ENCODE results near the gene SANBR.

DNA sequence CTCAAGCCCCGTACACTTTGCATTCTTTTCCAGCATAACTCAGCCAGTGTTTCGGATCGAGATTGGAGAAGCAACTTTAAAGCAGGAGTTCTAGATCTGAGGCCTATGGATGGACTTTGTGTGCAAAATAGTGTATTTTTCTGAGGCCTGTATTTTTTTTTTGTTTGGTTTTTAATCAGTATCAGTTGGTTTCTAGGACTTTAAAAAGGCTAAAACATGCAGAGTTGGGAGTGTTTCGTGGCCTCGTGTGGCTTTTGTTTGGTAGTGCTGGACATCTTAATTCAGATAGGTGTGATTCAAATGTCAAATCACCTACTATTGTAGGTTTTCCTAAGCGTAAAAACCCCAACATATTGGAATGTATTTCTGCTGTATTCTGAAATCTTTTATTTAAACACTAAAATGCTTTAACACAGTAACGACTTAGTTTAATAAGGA is 47.3 kb upstream of the SANBR start:
- TF ChIP-seq POLR2A (IDR thresholded peaks at IDR 0.05): no peak
- TF ChIP-seq, protein P1, sequence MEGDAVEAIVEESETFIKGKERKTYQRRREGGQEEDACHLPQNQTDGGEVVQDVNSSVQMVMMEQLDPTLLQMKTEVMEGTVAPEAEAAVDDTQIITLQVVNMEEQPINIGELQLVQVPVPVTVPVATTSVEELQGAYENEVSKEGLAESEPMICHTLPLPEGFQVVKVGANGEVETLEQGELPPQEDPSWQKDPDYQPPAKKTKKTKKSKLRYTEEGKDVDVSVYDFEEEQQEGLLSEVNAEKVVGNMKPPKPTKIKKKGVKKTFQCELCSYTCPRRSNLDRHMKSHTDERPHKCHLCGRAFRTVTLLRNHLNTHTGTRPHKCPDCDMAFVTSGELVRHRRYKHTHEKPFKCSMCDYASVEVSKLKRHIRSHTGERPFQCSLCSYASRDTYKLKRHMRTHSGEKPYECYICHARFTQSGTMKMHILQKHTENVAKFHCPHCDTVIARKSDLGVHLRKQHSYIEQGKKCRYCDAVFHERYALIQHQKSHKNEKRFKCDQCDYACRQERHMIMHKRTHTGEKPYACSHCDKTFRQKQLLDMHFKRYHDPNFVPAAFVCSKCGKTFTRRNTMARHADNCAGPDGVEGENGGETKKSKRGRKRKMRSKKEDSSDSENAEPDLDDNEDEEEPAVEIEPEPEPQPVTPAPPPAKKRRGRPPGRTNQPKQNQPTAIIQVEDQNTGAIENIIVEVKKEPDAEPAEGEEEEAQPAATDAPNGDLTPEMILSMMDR (IDR thresholded peaks at IDR 0.05): no peak
